Liver (tissue), 10 donors: ENCODE data around the gene TAS2R40. TPM values are rescaled to one million over a fixed set of nuclear protein-coding genes. Genes with fewer than 3 reads are reported as not detected.

ENCODE experiments used
- DNase-seq: peaks from one replicate; pipeline ENCODE4 v3.0.0-alpha.2; 2017; ENCODE audit warnings: low spot score
- H3K27ac ChIP-seq, 2 donors: one replicate each; pipeline ENCODE4 v1.7.0; 2013; ENCODE audit warnings: inconsistent platforms in 2 of 2, low read length in 2 of 2, control low read depth in 1 of 2, low read depth in 1 of 2, mild to moderate bottlenecking in 1 of 2
- H3K27me3 ChIP-seq, 4 donors: one replicate each; pipeline versions ENCODE4 v1.6.1 to v1.7.0; 2013; ENCODE audit warnings: low read length in 3 of 4, inconsistent platforms in 1 of 4, mild to moderate bottlenecking in 1 of 4, moderate library complexity in 1 of 4; ENCODE audit not compliant: control insufficient read depth in 4 of 4, insufficient read depth in 4 of 4
- H3K36me3 ChIP-seq, 4 donors: one replicate each; pipeline versions ENCODE4 v1.6.1 to v1.7.0; 2013; ENCODE audit warnings: low read length in 3 of 4, mild to moderate bottlenecking in 3 of 4, low read depth in 1 of 4, moderate library complexity in 1 of 4; ENCODE audit not compliant: control insufficient read depth in 4 of 4, insufficient read depth in 3 of 4
- H3K4me1 ChIP-seq, 4 donors: one replicate each; pipeline versions ENCODE4 v1.6.1 to v1.7.0; 2013; ENCODE audit warnings: low read length in 3 of 4, mild to moderate bottlenecking in 3 of 4, moderate library complexity in 1 of 4; ENCODE audit not compliant: control insufficient read depth in 4 of 4, insufficient read depth in 4 of 4
- H3K4me3 ChIP-seq, 3 donors: one replicate each; pipeline versions ENCODE4 v1.6.1 to v1.7.0; 2013; ENCODE audit warnings: low read length in 3 of 3, control low read depth in 1 of 3, low read depth in 1 of 3, mild to moderate bottlenecking in 1 of 3
- H3K9ac ChIP-seq, 2 donors: one replicate each; pipeline ENCODE4 v1.7.0; 2013; ENCODE audit warnings: low read length in 2 of 2, mild to moderate bottlenecking in 2 of 2, moderate library complexity in 2 of 2, control low read depth in 1 of 2, low read depth in 1 of 2
- H3K9me3 ChIP-seq, 4 donors: one replicate each; pipeline versions ENCODE4 v1.6.1 to v1.7.0; 2013; ENCODE audit warnings: low read length in 3 of 4; ENCODE audit not compliant: control insufficient read depth in 4 of 4
- ATF3 ChIP-seq: IDR thresholded peaks from 2 replicates; pipeline ENCODE4 v1.6.1; 2016; ENCODE audit warnings: antibody characterized with exemption
- CTCF ChIP-seq: fragments of 150-350 bp; IDR thresholded peaks from 2 replicates; pipeline ENCODE4 v1.5.1; 2017; ENCODE audit warnings: improper control_type of control experiment, low read depth, low read length; ENCODE audit not compliant: missing input control
- GABPA ChIP-seq, 2 donors: IDR thresholded peaks in 1 of 2; conservative IDR thresholded peaks in 1 of 2; 2 replicates each; pipeline ENCODE4 v1.6.1; 2016; ENCODE audit warnings: antibody characterized with exemption in 2 of 2, mild to moderate bottlenecking in 1 of 2, moderate library complexity in 1 of 2
- HNF4A ChIP-seq, 2 donors: conservative IDR thresholded peaks; 2 replicates each; pipeline ENCODE4 v1.6.1; 2016; ENCODE audit warnings: antibody characterized with exemption in 2 of 2, mild to moderate bottlenecking in 2 of 2
- HNF4G ChIP-seq: IDR thresholded peaks from 2 replicates; pipeline ENCODE4 v1.6.1; 2016; ENCODE audit warnings: antibody characterized with exemption
- JUND ChIP-seq, 2 donors: IDR thresholded peaks; 2 replicates each; pipeline ENCODE4 v1.6.1; 2016; ENCODE audit warnings: antibody characterized with exemption in 2 of 2
- MAX ChIP-seq: IDR thresholded peaks from 2 replicates; pipeline ENCODE4 v1.6.1; 2016; ENCODE audit warnings: antibody characterized with exemption
- NR2F2 ChIP-seq: IDR thresholded peaks from 2 replicates; pipeline ENCODE4 v1.6.1; 2016; ENCODE audit warnings: antibody characterized with exemption
- RAD21 ChIP-seq, 2 donors: IDR thresholded peaks; 2 replicates each; pipeline ENCODE4 v1.6.1; 2016; ENCODE audit warnings: antibody characterized with exemption in 2 of 2, mild to moderate bottlenecking in 2 of 2
- RXRA ChIP-seq, 2 donors: IDR thresholded peaks; 2 replicates each; pipeline ENCODE4 v1.6.1; 2017 to 2018; ENCODE audit warnings: antibody characterized with exemption in 2 of 2, mild to moderate bottlenecking in 1 of 2
- SP1 ChIP-seq: IDR thresholded peaks from 2 replicates; pipeline ENCODE4 v1.6.1; 2018; ENCODE audit warnings: antibody characterized with exemption, mild to moderate bottlenecking
- TAF1 ChIP-seq: conservative IDR thresholded peaks from 2 replicates; pipeline ENCODE4 v1.6.1; 2016; ENCODE audit warnings: antibody characterized with exemption, mild to moderate bottlenecking
- YY1 ChIP-seq: IDR thresholded peaks from 2 replicates; pipeline ENCODE4 v1.6.1; 2016; ENCODE audit warnings: antibody characterized with exemption, mild to moderate bottlenecking
- WGBS: extraction: QIAGEN DNeasy Blood & Tissue Kit; methylation state at CpG from one replicate; pipeline ENCODE4 v1.1.7; 2013; 5-methylcytosine and 5-hydroxymethylcytosine counted together
- polyA plus RNA-seq, 2 donors: library from polyadenylated mRNA; stranded (reverse) in 1 of 2; unstranded in 1 of 2; fragments of 200-250 nt in 1 of 2; fragments of >200 nt in 1 of 2; fragmentation: Nextera tagmentation in 1 of 2; extraction: Ambion mirVana in 1 of 2; gene quantifications; one replicate each; pipeline versions ENCODE4 v1.2.1 to v1.2.3, GENCODE V29; 2013 to 2015
- small RNA-seq: library from RNA; depleted of rRNA; stranded (forward); fragments of <200 nt; gene quantifications from one replicate; pipeline ENCODE3, GENCODE V24; 2014
- total RNA-seq, 2 donors: library from RNA; depleted of rRNA; stranded (reverse); fragments of >200 nt; gene quantifications; one replicate each; pipeline ENCODE4 v1.2.3, GENCODE V29; 2014
- donor health status: healthy.
- donor health status: healthy.
- donor health status: healthy.
- donor health status: healthy.
- donor health status: healthy.

The TAS2R40 gene
- total and polyA plus RNA-seq, 4 donors, result not detected

GRCh38 chr7:143265017-143265693 is 43.3 kb downstream of the TAS2R40 start:
- H3K9me3 ChIP-seq, result no peaks in the 10 kb centered on the region
- no peak overlapping the region for H3K9ac ChIP-seq
- DNase-seq, result no peak
- no peak overlapping the region for H3K4me3 ChIP-seq
- no peak overlapping the region for H3K27ac ChIP-seq
- peaks cover 0 to 26% (median 7%) of the 10 kb centered on the region in 4 donors for H3K36me3 ChIP-seq
- WGBS, result 63% methylated on average over 15 of the region's 15 CpGs
- TF ChIP-seq HNF4A (conservative IDR thresholded peaks at IDR 0.05) (no peak), TAF1 (no peak), NR2F2 (peak; percentile 21), HNF4G (no peak)
- H3K4me1 ChIP-seq, result peaks cover 8 to 44% (median 31%) of the 10 kb centered on the region in 4 donors
- no peaks in the 10 kb centered on the region for H3K27me3 ChIP-seq

- no peak overlapping the region for H3K9ac ChIP-seq
- H3K27me3 ChIP-seq, result no peaks in the 10 kb centered on the region
- no peak for DNase-seq
- no peaks in the 10 kb centered on the region for H3K9me3 ChIP-seq
- peaks cover 8 to 43% (median 30%) of the 10 kb centered on the region in 4 donors for H3K4me1 ChIP-seq
- TF ChIP-seq HNF4G (peak; percentile 75), ATF3 (no peak), SP1 (peak; percentile 72), MAX (no peak), RXRA (IDR thresholded peaks at IDR 0.05) (peak; percentile 43 to 59), JUND (IDR thresholded peaks at IDR 0.05) (peak in 1 of 2 donors; percentile 12), GABPA (IDR thresholded peaks at IDR 0.05 in 1 of 2, conservative IDR thresholded peaks at IDR 0.05 in 1 of 2) (no peak), CTCF (no peak), HNF4A (conservative IDR thresholded peaks at IDR 0.05) (peak; percentile 84 to 88), YY1 (peak; percentile 32), RAD21 (IDR thresholded peaks at IDR 0.05) (peak; percentile 33 to 44)
- no peak overlapping the region for H3K4me3 ChIP-seq
- 28% methylated on average over 5 of the region's 5 CpGs for WGBS
- H3K36me3 ChIP-seq, result peaks cover 1 to 31% (median 7%) of the 10 kb centered on the region in 4 donors
- no peak overlapping the region for H3K27ac ChIP-seq
Measured at GRCh38 chr7:143269251-143269650, 47.4 kb downstream of the TAS2R40 start.

GRCh38 chr7:143271240-143271639 is 49.4 kb downstream of the TAS2R40 start:
- Histone ChIP-seq H3K4me1 (peaks cover 0 to 29% (median 19%) of the 10 kb centered on the region in 4 donors), H3K27ac (no peak overlapping the region), H3K27me3 (no peaks in the 10 kb centered on the region), H3K9me3 (no peaks in the 10 kb centered on the region), H3K4me3 (no peak overlapping the region), H3K9ac (no peak overlapping the region), H3K36me3 (peaks cover 1 to 29% (median 7%) of the 10 kb centered on the region in 4 donors)
- TF ChIP-seq SP1 (no peak), TAF1 (no peak), CTCF (no peak), RXRA (IDR thresholded peaks at IDR 0.05) (no peak), YY1 (no peak)
- 97% methylated on average over 1 of the region's 1 CpG for WGBS
- DNase-seq, result no peak

Small RNA genes lying within 50 kb of the gene (small RNA-seq; reads per million reads assigned to genes)
- not detected for gene AC073342.3

Other genes with a start within 250 kb of the TAS2R40 start
- gene OR9A2, start 194.9 kb upstream of the TAS2R40 start, total RNA-seq, result under 1 TPM in 1 of 2 donors, not detected in 1; 0.08 TPM
- not detected for gene OR9A2, start 194.9 kb upstream of the TAS2R40 start, polyA plus RNA-seq
- gene OR6V1, start 169.7 kb upstream of the TAS2R40 start, total RNA-seq, result not detected
- not detected for gene OR6V1, start 169.7 kb upstream of the TAS2R40 start, polyA plus RNA-seq
- gene PIP, start 90.0 kb upstream of the TAS2R40 start, total RNA-seq, result not detected
- not detected for gene PIP, start 90.0 kb upstream of the TAS2R40 start, polyA plus RNA-seq
- not detected for gene TAS2R39, start 38.6 kb upstream of the TAS2R40 start, total RNA-seq
- not detected for gene TAS2R39, start 38.6 kb upstream of the TAS2R40 start, polyA plus RNA-seq
- 100 to 1,000 TPM in 1 of 2 donors, 10 to 100 TPM in 1; 98.9 to 178 TPM for gene GSTK1, start 41.4 kb downstream of the TAS2R40 start, total RNA-seq
- 100 to 1,000 TPM; 195 to 253 TPM for gene GSTK1, start 41.4 kb downstream of the TAS2R40 start, polyA plus RNA-seq
- gene TMEM139, start 62.9 kb downstream of the TAS2R40 start, total RNA-seq, result 1 to 10 TPM; 3.0 to 3.9 TPM
- gene TMEM139, start 62.9 kb downstream of the TAS2R40 start, polyA plus RNA-seq, result 1 to 10 TPM; 7.0 to 8.6 TPM
- 10 to 100 TPM in 1 of 2 donors, 1 to 10 TPM in 1; 4.5 to 11.3 TPM for gene CASP2, start 66.3 kb downstream of the TAS2R40 start, total RNA-seq
- 1 to 10 TPM; 3.4 to 3.7 TPM for gene CASP2, start 66.3 kb downstream of the TAS2R40 start, polyA plus RNA-seq
- gene CLCN1, start 94.1 kb downstream of the TAS2R40 start, total RNA-seq, result under 1 TPM in 1 of 2 donors, not detected in 1; 0.08 TPM
- gene CLCN1, start 94.1 kb downstream of the TAS2R40 start, polyA plus RNA-seq, result under 1 TPM in 1 of 2 donors, not detected in 1; 0.01 TPM
- gene FAM131B, start 140.7 kb downstream of the TAS2R40 start, total RNA-seq, result under 1 TPM; 0.08 to 0.14 TPM
- gene FAM131B, start 140.7 kb downstream of the TAS2R40 start, polyA plus RNA-seq, result under 1 TPM in 1 of 2 donors, not detected in 1; 0.06 TPM
- 10 to 100 TPM; 15.4 to 17.2 TPM for gene ZYX, start 159.3 kb downstream of the TAS2R40 start, total RNA-seq
- 10 to 100 TPM; 15.8 to 49.7 TPM for gene ZYX, start 159.3 kb downstream of the TAS2R40 start, polyA plus RNA-seq
- 10 to 100 TPM; 12.0 to 21.0 TPM for gene EPHA1, start 186.8 kb downstream of the TAS2R40 start, total RNA-seq
- 10 to 100 TPM; 10.3 to 10.7 TPM for gene EPHA1, start 186.8 kb downstream of the TAS2R40 start, polyA plus RNA-seq
- under 1 TPM in 1 of 2 donors, not detected in 1; 0.50 TPM for gene TAS2R60, start 221.4 kb downstream of the TAS2R40 start, total RNA-seq
- not detected for gene TAS2R60, start 221.4 kb downstream of the TAS2R40 start, polyA plus RNA-seq